Measurements from ENCODE around the gene ABCC3.

The ABCC3 gene

GRCh38 chr17:50684288-50684611 lies 49.6 kb downstream of the ABCC3 start:
- TF ChIP-seq ZFX (IDR thresholded peaks at IDR 0.05) (no peak), CTCF (conservative IDR thresholded peaks at IDR 0.05) (no peak)
- H3K27ac ChIP-seq, result peak overlapping the region; percentile 85

- H3K27ac ChIP-seq, result peak overlapping the region; percentile 85
These were observed 50.1 kb downstream of the ABCC3 start for GRCh38 chr17:50684612-50685333.

GRCh38 chr17:50685334-50685665 lies 50.6 kb downstream of the ABCC3 start:
- H3K27ac ChIP-seq, result peak overlapping the region; percentile 85
- TF ChIP-seq CTCF (conservative IDR thresholded peaks at IDR 0.05), result no peak
- TF ChIP-seq ZFX (IDR thresholded peaks at IDR 0.05), result no peak

More at GRCh38 chr17:50684612-50685333, 50.1 kb downstream of the ABCC3 start:
- TF ChIP-seq ZFX (IDR thresholded peaks at IDR 0.05) (peak; percentile 90), CTCF (conservative IDR thresholded peaks at IDR 0.05) (no peak)

GRCh38 chr17:50685691-50686493 lies 51.2 kb downstream of the ABCC3 start:
- H3K27ac ChIP-seq, result peak overlapping the region; percentile 7
- TF ChIP-seq ZFX (IDR thresholded peaks at IDR 0.05), result no peak
- no peak for TF ChIP-seq CTCF (conservative IDR thresholded peaks at IDR 0.05)

- peak overlapping the region; percentile 7; the same call in 1 of the 2 replicates for H3K27ac ChIP-seq
- TF ChIP-seq CTCF (conservative IDR thresholded peaks at IDR 0.05) (no peak), ZFX (IDR thresholded peaks at IDR 0.05) (no peak)
These were observed 52.0 kb downstream of the ABCC3 start for GRCh38 chr17:50686494-50687199.

- H3K27ac ChIP-seq, result peak overlapping the region; percentile 7; the same call in 1 of the 2 replicates
- TF ChIP-seq ZFX (IDR thresholded peaks at IDR 0.05), result no peak
- TF ChIP-seq CTCF (conservative IDR thresholded peaks at IDR 0.05), result no peak
These were observed 52.8 kb downstream of the ABCC3 start for GRCh38 chr17:50687200-50688066.
